GM23338 (cell line): ENCODE results near the gene FMN2. TPM values are rescaled to one million over a fixed set of nuclear protein-coding genes. Genes with fewer than 3 reads are reported as not detected.

Experiments used
- ATAC-seq: fragments of 200-7000 bp; cut with Tn5 transposase; 3 replicates; pipeline ENCODE4 v1.9.1; 2020
- DNase-seq: peaks from one replicate; pipeline ENCODE4 v3.0.0-alpha.2; 2015; ENCODE audit warnings: low spot score
- H2AFZ ChIP-seq: fragments of 200-600 bp; sonication (generic); 2 replicates; pipeline ENCODE4 v1.8.0; 2016; ENCODE audit warnings: antibody characterized with exemption, mild to moderate bottlenecking, moderate library complexity
- H3F3A ChIP-seq: fragments of 200-600 bp; sonication (generic); replicated peaks from 2 replicates; pipeline ENCODE4 v1.8.0; 2017; ENCODE audit warnings: antibody characterized with exemption, mixed run types, low read depth
- H3K27ac ChIP-seq: fragments of 200-600 bp; sonication (generic); 2 replicates; pipeline ENCODE4 v1.6.1; 2016; ENCODE audit warnings: low read depth
- H3K27me3 ChIP-seq: fragments of 200-600 bp; sonication (generic); 2 replicates; pipeline ENCODE4 v1.8.0; 2016; ENCODE audit warnings: mild to moderate bottlenecking, mixed run types, moderate library complexity; ENCODE audit not compliant: insufficient read depth
- H3K36me3 ChIP-seq: fragments of 200-600 bp; sonication (generic); 2 replicates; pipeline ENCODE4 v1.8.0; 2016; ENCODE audit warnings: mild to moderate bottlenecking; ENCODE audit not compliant: insufficient read depth
- H3K4me1 ChIP-seq: fragments of 200-600 bp; sonication (generic); 2 replicates; pipeline ENCODE4 v1.8.0; 2016; ENCODE audit warnings: mild to moderate bottlenecking, moderate library complexity; ENCODE audit not compliant: insufficient read depth
- H3K4me2 ChIP-seq: fragments of 200-600 bp; sonication (generic); 2 replicates; pipeline ENCODE4 v1.7.1; 2017; ENCODE audit warnings: mixed run types
- H3K4me3 ChIP-seq: fragments of 200-600 bp; sonication (generic); 2 replicates; pipeline ENCODE4 v1.6.1; 2016; ENCODE audit warnings: mixed run types
- H3K79me2 ChIP-seq: fragments of 200-600 bp; sonication (generic); replicated peaks from 2 replicates; pipeline ENCODE4 v1.8.0; 2017; ENCODE audit warnings: mild to moderate bottlenecking; ENCODE audit not compliant: insufficient read depth
- H3K9me2 ChIP-seq: fragments of 200-600 bp; sonication (generic); 2 replicates; pipeline ENCODE4 v1.8.0; 2017; ENCODE audit not compliant: insufficient read depth
- H4K20me1 ChIP-seq: fragments of 200-600 bp; sonication (generic); replicated peaks from 2 replicates; pipeline ENCODE4 v1.8.0; 2017; ENCODE audit warnings: mild to moderate bottlenecking; ENCODE audit not compliant: insufficient read depth
- H3K27ac Mint-ChIP-seq: 2 replicates; pipeline ENCODE4 v1.8.0; 2020; ENCODE audit warnings: inconsistent platforms, mild to moderate bottlenecking, moderate library complexity, mixed read lengths
- H3K27me3 Mint-ChIP-seq: 3 replicates; pipeline ENCODE4 v1.8.0; 2022; ENCODE audit warnings: low read depth, mild to moderate bottlenecking, moderate library complexity, mixed read lengths, inconsistent platforms; ENCODE audit not compliant: insufficient read depth, poor library complexity
- H3K36me3 Mint-ChIP-seq: 3 replicates; pipeline ENCODE4 v1.8.0; 2021; ENCODE audit warnings: low read depth, mild to moderate bottlenecking, inconsistent platforms, moderate library complexity, mixed read lengths
- H3K4me1 Mint-ChIP-seq: 3 replicates; pipeline ENCODE4 v1.8.0; 2020; ENCODE audit warnings: mild to moderate bottlenecking, inconsistent platforms, mixed read lengths
- H3K4me3 Mint-ChIP-seq: 3 replicates; pipeline ENCODE4 v1.8.0; 2021; ENCODE audit warnings: moderate library complexity, mild to moderate bottlenecking, inconsistent platforms, mixed read lengths
- H3K9me3 Mint-ChIP-seq: 3 replicates; pipeline ENCODE4 v1.8.0; 2020; ENCODE audit warnings: moderate library complexity, mild to moderate bottlenecking, inconsistent platforms, mixed read lengths
- CREB1 ChIP-seq: fragments of 250-450 bp; sonication (Bioruptor Pico); IDR thresholded peaks from 2 replicates; pipeline ENCODE4 v1.5.0; 2020; ENCODE audit warnings: low read depth, mild to moderate bottlenecking, moderate library complexity
- EZH2 ChIP-seq: fragments of 200-600 bp; sonication (generic); IDR thresholded peaks from one replicate; pipeline ENCODE4 v1.8.0; 2017; ENCODE audit warnings: antibody characterized with exemption, mild to moderate bottlenecking, low read depth; ENCODE audit not compliant: unreplicated experiment
- EZH2phosphoT487 ChIP-seq: fragments of 200-600 bp; sonication (generic); IDR thresholded peaks from one replicate; pipeline ENCODE4 v1.8.1; 2018; ENCODE audit warnings: antibody characterized with exemption; ENCODE audit not compliant: unreplicated experiment
- JUNB ChIP-seq: IDR thresholded peaks from one replicate; pipeline ENCODE4 v1.6.1; 2016; ENCODE audit warnings: antibody characterized with exemption; ENCODE audit not compliant: unreplicated experiment
- NANOG ChIP-seq: IDR thresholded peaks from 2 replicates; pipeline ENCODE4 v1.6.1; 2016; ENCODE audit warnings: antibody characterized with exemption, borderline replicate concordance
- ZNF114 ChIP-seq: fragments of 250-450 bp; sonication (Bioruptor Pico); IDR thresholded peaks from 2 replicates; pipeline ENCODE4 v1.5.0; 2020; ENCODE audit warnings: mild to moderate bottlenecking, moderate library complexity
- ZNF331 ChIP-seq: fragments of 250-450 bp; sonication (Bioruptor Pico); IDR thresholded peaks from 2 replicates; pipeline ENCODE4 v1.5.0; 2020; ENCODE audit warnings: low read depth, mild to moderate bottlenecking, moderate library complexity
- polyA plus RNA-seq: library from polyadenylated mRNA; unstranded; fragments of >200 nt; fragmentation: Nextera tagmentation; extraction: Ambion mirVana; gene quantifications from 2 replicates; pipeline ENCODE4 v1.2.1, GENCODE V29; 2016
- total RNA-seq: library from RNA; depleted of rRNA; stranded (reverse); fragments of >200 nt; shearing (Covaris generic); gene quantifications from 2 replicates; pipeline ENCODE4 v1.2.3, GENCODE V29; 2014
- TF ChIP-seq, protein P1 (sequence below), 2 experiments: fragments of 200-600 bp in 1 of 2; sonication (generic) in 1 of 2; conservative IDR thresholded peaks; 2 replicates each; pipeline versions ENCODE4 v1.5.1 to v1.6.1; 2016 to 2017; ENCODE audit warnings: antibody characterized with exemption in 2 of 2, low read depth in 2 of 2, mild to moderate bottlenecking in 2 of 2, moderate library complexity in 1 of 2

FMN2 gene
- total and polyA plus RNA-seq, 2 experiments from 2014 or later, result 1.5 to 2.5 TPM

DNA sequence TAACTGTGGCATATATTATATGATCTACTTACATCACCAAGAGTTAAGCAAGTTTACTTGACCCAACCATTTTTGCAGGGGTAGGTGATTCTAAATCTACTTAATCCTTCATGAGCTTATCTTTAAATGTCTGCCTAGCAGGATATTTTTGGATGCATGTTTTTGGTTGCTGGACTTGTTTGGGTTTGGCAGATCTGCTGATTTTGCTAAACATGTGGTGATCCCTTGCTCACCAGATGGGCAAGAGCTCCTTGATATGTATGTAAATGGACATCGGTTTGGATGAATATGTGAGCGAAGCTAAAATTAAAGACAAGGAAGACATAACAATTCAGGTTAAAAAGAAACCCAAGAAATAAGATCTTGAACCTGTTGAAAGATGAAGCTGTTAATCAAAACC, 36.7 kb downstream of the FMN2 start:
- Histone ChIP-seq H3K79me2 (no peaks in the 10 kb centered on the region), H3K4me1 (no peaks in the 10 kb centered on the region), H3K27ac (no peak overlapping the region), H3K36me3 (no peaks in the 10 kb centered on the region), H3K27me3 (no peaks in the 10 kb centered on the region), H3K4me2 (no peak overlapping the region), H3K9me2 (peaks cover 8% of the 10 kb centered on the region; the same call in 1 of the 2 replicates), H2AFZ (no peak overlapping the region), H4K20me1 (no peaks in the 10 kb centered on the region), H3F3A (no peaks in the 10 kb centered on the region), H3K4me3 (no peak overlapping the region)
- Mint-ChIP-seq H3K4me1 (no peaks in the 10 kb centered on the region), H3K27me3 (peaks cover 5% of the 10 kb centered on the region), H3K36me3 (no peaks in the 10 kb centered on the region; the same call in 2 of the 3 replicates), H3K9me3 (no peaks in the 10 kb centered on the region), H3K4me3 (no peak overlapping the region), H3K27ac (no peak overlapping the region)
- no peak for TF ChIP-seq EZH2
- TF ChIP-seq JUNB, result no peak
- TF ChIP-seq CREB1 (CRISPR knock-in tag), result no peak
- ATAC-seq (no peak), DNase-seq (no peak)

DNA sequence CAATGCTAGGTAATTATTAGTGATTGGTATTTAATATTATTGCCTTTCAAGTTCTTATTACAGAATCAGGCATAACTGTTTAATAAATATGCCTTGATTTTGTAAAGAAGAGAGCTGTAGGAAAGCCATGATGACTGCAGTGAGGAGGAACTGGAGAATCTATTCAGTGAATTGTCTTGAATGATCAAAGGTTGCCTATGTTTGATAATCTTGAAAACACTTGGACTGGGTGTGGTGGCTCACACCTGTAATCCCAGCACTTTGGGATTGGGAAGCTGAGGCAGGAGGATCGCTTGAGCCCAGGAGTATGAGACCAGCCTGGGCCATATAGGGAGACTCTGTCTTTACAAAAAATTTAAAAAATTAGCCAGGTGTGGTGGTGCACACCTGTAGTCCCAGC, 42.4 kb downstream of the FMN2 start:
- no peak overlapping the region for H3K27ac Mint-ChIP-seq
- TF ChIP-seq, protein P1, sequence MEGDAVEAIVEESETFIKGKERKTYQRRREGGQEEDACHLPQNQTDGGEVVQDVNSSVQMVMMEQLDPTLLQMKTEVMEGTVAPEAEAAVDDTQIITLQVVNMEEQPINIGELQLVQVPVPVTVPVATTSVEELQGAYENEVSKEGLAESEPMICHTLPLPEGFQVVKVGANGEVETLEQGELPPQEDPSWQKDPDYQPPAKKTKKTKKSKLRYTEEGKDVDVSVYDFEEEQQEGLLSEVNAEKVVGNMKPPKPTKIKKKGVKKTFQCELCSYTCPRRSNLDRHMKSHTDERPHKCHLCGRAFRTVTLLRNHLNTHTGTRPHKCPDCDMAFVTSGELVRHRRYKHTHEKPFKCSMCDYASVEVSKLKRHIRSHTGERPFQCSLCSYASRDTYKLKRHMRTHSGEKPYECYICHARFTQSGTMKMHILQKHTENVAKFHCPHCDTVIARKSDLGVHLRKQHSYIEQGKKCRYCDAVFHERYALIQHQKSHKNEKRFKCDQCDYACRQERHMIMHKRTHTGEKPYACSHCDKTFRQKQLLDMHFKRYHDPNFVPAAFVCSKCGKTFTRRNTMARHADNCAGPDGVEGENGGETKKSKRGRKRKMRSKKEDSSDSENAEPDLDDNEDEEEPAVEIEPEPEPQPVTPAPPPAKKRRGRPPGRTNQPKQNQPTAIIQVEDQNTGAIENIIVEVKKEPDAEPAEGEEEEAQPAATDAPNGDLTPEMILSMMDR (conservative IDR thresholded peaks at IDR 0.05; ENCODE audit: low read depth in 2 of 2), result no peak
- TF ChIP-seq CREB1 (CRISPR knock-in tag), result no peak
- no peak for TF ChIP-seq ZNF114 (CRISPR knock-in tag)
- no peaks in the 10 kb centered on the region for H3K36me3 ChIP-seq
- peaks cover 10% of the 10 kb centered on the region for H3K4me1 Mint-ChIP-seq
- ATAC-seq (no peak), DNase-seq (no peak)
- no peaks in the 10 kb centered on the region for H3K36me3 Mint-ChIP-seq
- no peaks in the 10 kb centered on the region; the same call in 1 of the 2 replicates for H3K4me1 ChIP-seq
- no peak overlapping the region for H3K4me2 ChIP-seq
- H3K4me3 Mint-ChIP-seq, result no peak overlapping the region
- H3K27me3 ChIP-seq, result no peaks in the 10 kb centered on the region
- H3K9me2 ChIP-seq, result no peaks in the 10 kb centered on the region
- no peak overlapping the region for H3K4me3 ChIP-seq
- no peaks in the 10 kb centered on the region for H3K9me3 Mint-ChIP-seq
- H3K27me3 Mint-ChIP-seq, result peaks cover 4% of the 10 kb centered on the region
- no peaks in the 10 kb centered on the region for H4K20me1 ChIP-seq
- no peak overlapping the region for H3K27ac ChIP-seq
- no peaks in the 10 kb centered on the region for H3F3A ChIP-seq
- no peaks in the 10 kb centered on the region for H3K79me2 ChIP-seq
- no peak overlapping the region for H2AFZ ChIP-seq

DNA sequence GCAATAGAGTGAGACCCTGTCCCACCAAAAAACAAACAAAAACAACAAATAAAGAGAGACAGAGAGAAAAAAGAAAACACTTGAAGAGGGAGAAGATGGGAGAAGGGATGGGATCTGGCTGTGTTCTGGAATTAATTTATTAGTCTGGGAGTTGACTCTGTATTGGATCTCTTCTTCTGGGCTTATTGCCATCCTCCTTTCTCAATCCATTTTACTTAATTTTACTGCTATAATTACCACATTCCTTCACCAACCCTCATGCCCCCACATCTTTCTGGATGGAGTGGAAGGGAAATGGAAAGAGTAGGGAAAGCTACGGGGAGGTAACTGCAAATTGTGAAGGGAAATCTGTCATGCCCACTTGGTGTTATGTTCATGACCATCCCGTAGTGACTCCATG, 42.9 kb downstream of the FMN2 start:
- Mint-ChIP-seq H3K36me3 (no peaks in the 10 kb centered on the region), H3K27me3 (peaks cover 4% of the 10 kb centered on the region), H3K4me3 (no peak overlapping the region), H3K9me3 (no peaks in the 10 kb centered on the region), H3K4me1 (peaks cover 15% of the 10 kb centered on the region), H3K27ac (no peak overlapping the region)
- Histone ChIP-seq H3K9me2 (no peaks in the 10 kb centered on the region), H3K4me1 (no peaks in the 10 kb centered on the region; the same call in 1 of the 2 replicates), H3K79me2 (no peaks in the 10 kb centered on the region), H3K4me2 (no peak overlapping the region), H4K20me1 (no peaks in the 10 kb centered on the region), H2AFZ (no peak overlapping the region), H3K27me3 (no peaks in the 10 kb centered on the region), H3K36me3 (no peaks in the 10 kb centered on the region), H3K27ac (no peak overlapping the region), H3K4me3 (no peak overlapping the region), H3F3A (no peaks in the 10 kb centered on the region)
- no peak for ATAC-seq
- DNase-seq, result no peak
- TF ChIP-seq NANOG, result no peak
- no peak for TF ChIP-seq ZNF114 (CRISPR knock-in tag)
- TF ChIP-seq ZNF331 (CRISPR knock-in tag), result no peak
- TF ChIP-seq, protein P1 (conservative IDR thresholded peaks at IDR 0.05; ENCODE audit: low read depth in 2 of 2), result no peak
- TF ChIP-seq EZH2phosphoT487, result no peak
